ENCODE results near the gene FKBP1A. TPM values are rescaled to one million over a fixed set of nuclear protein-coding genes. Genes with fewer than 3 reads are reported as not detected.

The FKBP1A gene
- total RNA-seq, 1 donor from 2014 or later = 68.6 TPM

GRCh38 chr20:1319051-1319450 is 73.8 kb downstream of the FKBP1A start:
- no peak for DNase-seq (ENCODE audit: low spot score)

Other genes starting within 250 kb of the FKBP1A start
- 3.4 TPM for gene TMEM74B, start 208.1 kb downstream of the FKBP1A start, total RNA-seq (ENCODE audit: insufficient read depth, low replicate concordance)
- gene C20orf202, start 189.6 kb downstream of the FKBP1A start, total RNA-seq (ENCODE audit: insufficient read depth, low replicate concordance) = 1.2 TPM
- 19.5 TPM for gene RAD21L1, start 167.0 kb downstream of the FKBP1A start, total RNA-seq (ENCODE audit: insufficient read depth, low replicate concordance)
- 1.9 TPM for gene SNPH, start 126.8 kb downstream of the FKBP1A start, total RNA-seq (ENCODE audit: insufficient read depth, low replicate concordance)
- 7.9 TPM for gene SDCBP2, start 63.9 kb downstream of the FKBP1A start, total RNA-seq (ENCODE audit: insufficient read depth, low replicate concordance)
- gene NSFL1C, start 73.8 kb upstream of the FKBP1A start, total RNA-seq (ENCODE audit: insufficient read depth, low replicate concordance) = 40.9 TPM
- 16.9 TPM for gene SIRPB2, start 98.4 kb upstream of the FKBP1A start, total RNA-seq (ENCODE audit: insufficient read depth, low replicate concordance)
- 4.3 TPM for gene SIRPD, start 164.7 kb upstream of the FKBP1A start, total RNA-seq (ENCODE audit: insufficient read depth, low replicate concordance)
- 4.8 TPM for gene SIRPB1, start 227.0 kb upstream of the FKBP1A start, total RNA-seq (ENCODE audit: insufficient read depth, low replicate concordance)

Data from umbilical cord (tissue), 2 donors.